NCI-H128 (cell line): ENCODE results near the gene TMED3.

Source experiments
- DNase-seq: peaks from one replicate; lab custom pipeline; 2025; ENCODE audit not compliant: unreplicated experiment; lab: John Stamatoyannopoulos, UW

TMED3 gene

GRCh38 chr15:79310985-79311900, at the start of gene TMED3:
TMED3 (plus strand) TSS chr15:79311112; CDS start chr15:79311250, 138 bp downstream.
- DNase-seq: peak; percentile 31

- no peak for DNase-seq
These were observed 49.1 kb upstream of the TMED3 start for GRCh38 chr15:79261836-79262235.

- no peak for DNase-seq
These were observed 45.7 kb upstream of the TMED3 start for GRCh38 chr15:79265167-79265566.

GRCh38 chr15:79265987-79266579, 44.8 kb upstream of the TMED3 start:
- DNase-seq: no peak

- DNase-seq: no peak
These were observed 28.3 kb upstream of the TMED3 start, which contains the start of gene ANKRD34C for GRCh38 chr15:79282371-79283251. ANKRD34C (plus strand) TSS chr15:79282722; CDS start chr15:79293285, 10,563 bp downstream.

GRCh38 chr15:79283252-79284048, 27.5 kb upstream of the TMED3 start:
- DNase-seq: no peak

- DNase-seq: no peak
These were observed 20.2 kb upstream of the TMED3 start for GRCh38 chr15:79290642-79291275.

- DNase-seq: no peak
These were observed 18.9 kb upstream of the TMED3 start for GRCh38 chr15:79292011-79292410.

- DNase-seq: no peak
These were observed 16.8 kb upstream of the TMED3 start for GRCh38 chr15:79294075-79294474.

- no peak for DNase-seq
These were observed 14.3 kb upstream of the TMED3 start for GRCh38 chr15:79296583-79296982.

- DNase-seq: no peak
These were observed 11.6 kb upstream of the TMED3 start for GRCh38 chr15:79299126-79299840.

GRCh38 chr15:79299841-79300235, 11.1 kb upstream of the TMED3 start:
- no peak for DNase-seq

GRCh38 chr15:79307251-79307650, 3.7 kb upstream of the TMED3 start:
- DNase-seq: no peak

- no peak for DNase-seq
These were observed 2.0 kb upstream of the TMED3 start for GRCh38 chr15:79308874-79309273.

GRCh38 chr15:79310612-79310984, 314 bp upstream of the TMED3 start:
- DNase-seq: no peak

GRCh38 chr15:79311901-79312553, 1.1 kb downstream of the TMED3 start:
- DNase-seq: no peak

GRCh38 chr15:79314186-79314585, 3.3 kb downstream of the TMED3 start:
- no peak for DNase-seq

- no peak for DNase-seq
These were observed 3.9 kb downstream of the TMED3 start for GRCh38 chr15:79314811-79315210.
